HL-60/S4 treated with retinoic acid at 250 ng/mL for 4 days and 3 days (cell line): ENCODE results near the gene EFCAB12.
"Not testable (repeated sequence)": the region's sequence is repeated elsewhere in the genome, so short reads cannot be mapped to it uniquely, and the experiment has no call there.

Experiments
- in situ Hi-C: fragments of 300-500 bp; cut with MboI; formaldehyde crosslinking; loops from 2 replicates; pipeline ENCODE4 v1.7.0; 2022; ENCODE audit warnings: low sequenced_read_pairs

Gene EFCAB12

DNA sequence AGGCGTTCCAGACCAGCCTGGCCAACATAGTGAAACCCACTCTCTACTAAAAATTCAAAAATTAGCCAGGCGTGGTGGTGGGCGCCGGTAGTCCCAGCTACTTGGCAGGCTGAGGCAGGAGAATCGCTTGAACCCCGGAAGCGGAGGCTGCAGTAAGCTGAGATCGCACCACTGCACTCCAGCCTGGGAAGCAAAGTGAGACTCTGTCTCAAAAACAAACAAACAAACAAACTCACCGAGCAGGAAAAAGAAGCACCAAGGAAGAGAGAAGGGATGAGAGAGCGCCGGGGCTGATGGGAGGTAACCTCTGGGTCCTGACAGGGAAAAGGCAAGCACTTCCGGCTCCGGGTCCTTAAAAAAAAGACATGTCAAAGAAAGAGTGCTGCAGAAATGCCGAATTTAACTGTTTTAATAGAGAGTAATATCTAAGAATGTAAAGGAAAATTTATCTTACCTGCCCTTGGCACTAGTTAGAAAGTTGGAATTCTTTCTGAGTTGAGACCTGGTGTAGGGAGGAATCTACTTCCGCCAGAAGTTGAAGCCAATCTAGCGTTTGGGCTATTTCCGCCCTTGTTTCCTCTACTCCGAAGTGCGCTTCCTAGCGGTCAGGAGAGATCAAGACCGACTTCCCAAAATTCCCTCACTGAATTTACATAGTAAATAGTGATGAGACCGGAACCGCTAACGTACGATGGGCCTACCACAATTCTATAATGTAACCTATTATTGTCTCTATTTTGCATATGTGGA, 29.1 kb downstream of the EFCAB12 start:
- in situ Hi-C loops, result no loop called here

DNA sequence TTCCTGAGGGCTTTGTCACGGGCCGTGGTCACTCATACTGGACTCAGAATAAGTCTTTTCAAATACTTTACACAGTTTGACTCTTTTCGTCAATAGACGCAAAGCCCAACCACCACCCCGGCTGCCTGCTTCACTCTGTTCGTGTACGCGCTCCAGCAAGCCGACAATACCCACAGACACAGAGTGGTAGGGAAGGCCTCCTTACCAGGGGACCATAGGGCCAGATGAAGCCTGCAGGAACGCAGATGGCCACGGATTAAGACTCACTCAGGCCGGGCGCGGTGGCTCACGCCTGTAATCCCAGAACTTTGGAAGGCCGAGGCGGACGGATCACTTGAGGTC, 29.7 kb downstream of the EFCAB12 start:
- in situ Hi-C loops, result no loop called here

DNA sequence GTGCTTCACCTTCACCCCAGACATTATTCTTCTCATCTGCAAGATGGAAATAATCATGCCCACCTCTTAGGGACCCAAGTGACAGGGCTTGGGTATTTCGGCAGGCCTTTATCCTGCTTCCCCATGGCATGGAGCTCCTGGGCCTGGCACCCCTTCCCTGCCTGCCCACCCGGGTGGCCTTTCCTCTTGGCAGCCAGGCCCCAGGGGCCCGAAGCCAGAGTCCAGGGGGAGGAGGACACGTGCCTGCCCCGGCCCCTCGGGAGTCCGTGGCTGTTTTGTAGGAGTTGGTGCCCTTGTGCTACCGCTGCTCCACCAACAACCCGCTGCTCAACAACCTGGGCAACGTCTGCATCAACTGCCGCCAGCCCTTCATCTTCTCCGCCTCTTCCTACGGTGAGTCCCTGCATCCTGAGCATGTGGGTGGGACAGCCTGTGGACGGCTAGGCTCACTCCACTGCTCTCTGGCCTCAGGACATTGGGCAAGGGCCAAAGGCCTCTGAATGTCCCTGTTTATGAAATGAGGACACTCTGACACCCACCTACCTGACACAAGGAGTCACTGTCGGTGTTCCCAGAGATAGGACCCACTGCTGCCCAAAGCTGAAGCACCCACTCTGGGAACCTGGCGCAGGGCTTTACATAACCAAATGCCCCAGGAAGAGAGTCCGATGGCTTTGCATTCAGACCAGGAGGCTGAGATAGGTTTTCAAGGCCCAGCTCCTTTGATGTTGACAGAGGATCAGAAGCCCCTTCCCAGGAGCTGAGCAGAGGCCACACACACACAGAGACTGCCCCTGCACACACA, 34.5 kb downstream of the EFCAB12 start:
- in situ Hi-C loops, result not testable (repeated sequence)

DNA sequence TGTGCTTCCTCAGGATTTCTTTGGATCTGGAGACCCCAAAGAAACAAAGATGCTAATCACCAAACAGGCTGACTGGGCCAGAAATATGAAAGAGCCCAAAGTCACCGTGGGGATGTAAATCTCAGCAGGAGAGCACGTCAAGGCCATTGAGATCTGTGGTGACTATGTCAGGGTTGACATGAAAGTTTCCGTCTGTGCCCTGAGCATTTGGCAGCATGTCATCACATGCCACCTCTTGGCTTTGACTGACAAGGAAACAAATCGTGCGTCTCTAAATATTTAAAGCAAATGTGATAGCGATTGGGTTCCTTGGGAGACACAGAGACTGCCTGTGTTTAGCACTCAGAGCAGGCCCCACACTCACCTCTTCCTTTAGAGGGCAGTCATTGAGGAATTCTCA, 35.2 kb downstream of the EFCAB12 start:
- in situ Hi-C loops, result no loop called here

DNA sequence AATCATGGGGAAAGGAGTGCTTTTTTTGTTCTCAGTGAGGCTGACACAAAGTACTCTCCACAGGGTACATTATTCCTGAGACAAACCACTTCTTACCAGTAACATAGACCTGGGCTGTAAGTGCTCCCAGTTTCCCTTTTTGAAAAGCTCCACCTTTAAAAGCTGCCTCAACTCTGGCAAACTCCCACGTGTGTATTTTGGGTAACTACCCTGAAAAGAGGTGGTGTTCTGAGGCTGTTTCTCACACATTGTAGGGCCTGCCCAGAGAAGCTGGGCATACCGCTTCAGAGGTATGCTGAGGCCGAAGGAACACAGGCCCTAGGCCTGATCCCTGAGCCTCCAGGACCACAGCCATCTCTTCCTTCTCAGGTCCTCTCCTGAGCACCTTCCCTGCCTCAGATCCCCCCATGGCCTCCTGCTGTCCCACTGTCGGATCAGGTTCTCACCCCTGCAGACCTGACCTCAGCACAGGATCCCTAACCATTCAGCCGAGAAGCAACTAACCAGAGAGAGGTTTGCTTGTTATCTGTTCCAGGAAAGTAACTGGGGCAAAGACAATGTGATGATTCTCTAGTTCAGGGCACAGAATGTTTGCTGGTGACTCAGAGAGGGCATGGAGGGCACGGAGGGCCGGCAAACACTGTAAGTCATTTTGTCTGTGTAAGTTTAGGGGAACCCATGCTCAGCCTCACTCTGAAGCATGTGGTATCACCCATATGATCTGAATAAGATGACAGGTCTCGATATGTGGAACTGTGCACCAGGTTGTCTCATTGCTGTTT, 36.1 kb downstream of the EFCAB12 start:
- in situ Hi-C loops, result not testable (repeated sequence)

DNA sequence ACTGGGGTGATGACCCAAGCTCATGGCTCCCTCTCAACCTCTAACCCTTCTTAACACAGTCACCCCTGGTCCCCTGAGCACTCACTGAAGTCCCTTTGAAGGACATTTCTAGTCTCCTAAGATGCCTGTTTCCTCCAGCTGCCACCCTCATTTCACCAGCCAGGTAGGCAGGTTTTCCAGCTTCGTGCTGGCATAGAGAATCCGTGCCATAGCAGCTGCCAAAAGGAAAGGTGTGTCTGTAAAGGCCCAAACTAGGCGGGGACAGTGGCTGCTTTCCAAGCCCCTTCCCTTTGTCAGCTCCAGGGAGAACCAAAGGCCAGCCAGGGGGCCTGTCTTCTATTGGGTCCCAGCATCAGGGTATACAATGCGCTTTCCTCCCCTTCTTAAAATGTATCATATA, 36.9 kb downstream of the EFCAB12 start:
- in situ Hi-C loops, result not testable (repeated sequence)

DNA sequence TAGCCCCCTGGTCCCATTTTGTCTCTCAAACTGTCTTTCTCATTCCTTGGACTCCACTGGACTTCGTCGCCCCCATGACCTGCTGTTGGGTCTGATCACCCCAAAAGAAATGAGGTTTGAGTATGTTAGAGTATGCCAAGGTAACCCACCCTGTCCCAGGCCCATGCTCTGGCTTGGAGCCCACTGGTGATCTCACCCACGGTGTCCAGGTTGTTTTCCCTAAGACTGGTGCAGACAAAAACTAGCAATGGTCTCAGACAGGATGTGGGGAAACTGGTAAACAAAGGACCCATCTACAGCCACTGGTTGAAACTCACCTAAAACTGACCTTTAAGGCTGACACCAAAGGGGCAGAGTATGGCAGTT, 38.9 kb downstream of the EFCAB12 start:
- in situ Hi-C loops, result no loop called here

DNA sequence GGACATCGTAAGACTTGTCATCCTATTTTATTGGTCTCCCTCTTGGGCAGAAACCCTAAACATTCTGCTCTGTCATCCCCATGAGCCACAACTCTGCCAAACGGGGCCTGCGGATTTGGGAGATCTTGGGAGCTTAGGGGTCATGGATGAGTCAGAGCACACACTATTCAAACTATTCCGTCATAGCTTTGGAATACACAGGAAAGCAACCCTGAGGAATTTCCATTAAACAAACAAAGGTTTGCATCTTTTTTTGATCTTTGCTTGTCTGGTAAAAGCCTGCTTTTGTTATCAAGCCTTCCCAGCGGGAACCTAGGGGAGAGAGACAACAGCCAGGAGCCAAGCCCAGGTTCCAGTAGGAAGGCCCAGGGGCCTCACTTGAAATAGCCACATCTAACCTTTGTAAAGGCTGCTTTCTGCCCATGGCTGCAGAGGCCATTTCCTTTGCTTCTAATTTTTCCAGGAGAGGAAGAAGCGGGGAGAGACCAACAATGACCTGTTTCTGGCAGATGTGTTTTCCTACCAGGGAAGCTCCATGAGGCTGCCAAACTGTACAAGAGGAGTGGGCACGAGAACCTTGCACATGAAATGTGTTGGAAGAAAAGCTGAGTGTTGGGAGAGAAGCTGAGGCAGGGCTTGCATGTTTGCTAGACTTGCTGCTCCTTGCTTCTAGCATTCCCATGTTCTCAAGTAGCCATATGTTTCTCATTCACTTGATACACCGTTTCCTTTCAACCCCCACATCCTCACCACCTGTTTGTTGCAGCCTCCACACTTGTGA, 39.5 kb downstream of the EFCAB12 start:
- in situ Hi-C loops, result not testable (repeated sequence)

DNA sequence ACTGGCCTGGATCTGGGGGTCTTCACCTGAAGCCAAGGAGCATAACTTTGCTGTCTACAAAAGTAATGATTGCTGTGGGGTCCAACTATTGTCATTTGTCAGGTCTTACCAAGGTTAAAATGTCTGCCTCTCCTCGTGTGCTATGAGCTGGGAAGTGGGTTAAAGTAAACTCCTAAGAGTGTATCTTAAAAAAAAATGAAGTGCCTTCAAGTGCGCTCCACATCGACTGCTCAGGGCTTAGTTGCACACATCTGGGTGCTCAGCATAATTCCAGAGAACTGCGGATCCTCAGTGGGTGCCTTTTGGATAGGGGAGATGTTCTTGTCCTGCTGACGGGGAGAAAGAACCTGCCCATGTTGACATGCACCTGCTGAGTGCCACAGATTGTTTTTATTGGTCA, 40.9 kb downstream of the EFCAB12 start:
- in situ Hi-C loops, result no loop called here

DNA sequence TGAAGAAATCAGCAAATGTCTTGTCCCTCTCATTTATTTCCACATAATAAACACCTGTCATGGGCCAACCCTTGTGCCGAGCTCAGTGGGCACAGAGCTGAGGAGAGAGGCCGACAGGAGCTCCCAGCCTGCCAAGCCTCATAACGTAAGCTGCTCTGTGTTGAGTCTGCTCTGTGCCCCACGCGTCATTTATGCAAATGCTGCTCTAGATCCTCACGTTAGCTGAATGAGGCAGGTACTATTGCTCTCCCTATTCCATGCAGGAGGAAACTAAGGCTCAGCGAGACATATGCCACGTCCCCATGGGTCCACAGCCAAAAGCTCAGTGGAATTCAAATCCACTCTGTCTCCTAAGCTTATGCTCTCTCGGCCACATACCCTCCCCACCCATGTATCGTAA, 41.5 kb downstream of the EFCAB12 start:
- in situ Hi-C loops, result no loop called here

DNA sequence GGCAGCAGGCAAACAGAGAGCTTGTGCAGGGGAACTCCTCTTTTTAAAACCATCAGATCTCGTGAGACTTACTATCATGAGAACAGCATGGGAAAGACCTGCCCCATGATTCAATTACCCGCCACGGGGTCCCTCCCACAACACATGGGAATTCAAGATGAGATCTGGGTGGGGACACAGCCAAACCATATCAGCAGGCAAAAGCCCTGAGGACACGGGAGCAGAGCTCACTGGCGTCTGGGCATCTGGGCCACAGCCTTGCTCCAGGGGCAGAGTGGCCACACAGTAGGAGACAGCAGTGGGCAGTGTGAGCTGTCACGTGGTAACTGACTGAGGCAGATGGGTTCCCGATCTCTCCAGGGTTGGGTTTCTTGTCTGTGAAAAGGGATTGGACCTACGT, 42.9 kb downstream of the EFCAB12 start:
- in situ Hi-C loops, result not testable (repeated sequence)

DNA sequence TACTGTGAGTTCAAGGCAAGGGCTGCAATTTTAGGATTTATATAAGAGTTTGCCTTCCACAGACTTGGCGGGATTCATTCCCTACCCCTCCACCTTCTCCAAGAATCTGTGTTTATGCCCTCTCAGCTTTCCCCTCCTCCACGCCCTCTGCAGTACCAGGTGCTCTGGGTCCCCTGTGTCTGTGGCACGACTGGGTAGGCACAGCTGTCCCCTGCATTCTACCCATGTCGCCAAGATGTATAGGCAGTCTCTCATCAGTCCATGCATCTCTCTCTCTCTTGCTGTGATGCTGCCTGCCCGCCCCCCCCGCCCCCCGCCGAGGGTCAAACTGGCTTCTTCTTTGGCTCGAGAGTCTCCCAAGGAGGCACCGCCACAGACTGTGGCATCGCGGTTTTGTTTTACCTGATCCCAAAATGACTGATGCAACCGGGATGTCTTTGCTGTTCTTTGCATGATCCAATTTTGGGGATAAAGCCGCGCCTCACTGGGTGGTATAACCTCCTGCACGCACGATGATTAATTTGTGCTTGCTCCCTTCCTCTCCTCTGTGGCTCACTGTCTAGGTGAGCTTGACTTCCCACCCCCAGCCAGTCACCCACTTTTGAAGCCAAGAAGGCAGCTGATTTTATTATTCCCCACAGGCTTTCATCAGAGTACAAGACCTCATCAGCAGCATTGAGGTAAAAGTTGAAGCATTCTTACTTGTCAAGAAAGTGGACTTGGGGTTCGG, 43.7 kb downstream of the EFCAB12 start:
- in situ Hi-C loops, result no loop called here

DNA sequence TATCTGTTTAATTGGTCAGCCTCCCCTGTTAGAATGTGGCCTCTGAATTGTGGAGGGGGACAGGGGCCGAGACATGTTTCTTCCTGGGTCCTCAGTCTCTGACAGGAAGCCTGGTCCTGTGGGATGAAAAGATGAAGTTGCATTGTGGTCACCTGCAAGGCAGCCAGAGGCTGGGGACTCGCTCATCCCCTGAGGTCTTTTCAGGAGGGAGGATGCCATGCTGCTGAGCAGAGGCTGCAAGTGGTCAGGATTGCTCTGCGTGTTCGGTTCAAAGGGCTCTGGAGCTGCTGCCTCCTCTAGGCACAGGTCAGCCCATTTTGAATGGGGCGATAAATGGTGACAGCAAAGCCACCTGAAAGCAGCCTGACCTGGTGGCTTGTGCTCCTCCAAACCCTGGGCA, 44.3 kb downstream of the EFCAB12 start:
- in situ Hi-C loops, result not testable (repeated sequence)

DNA sequence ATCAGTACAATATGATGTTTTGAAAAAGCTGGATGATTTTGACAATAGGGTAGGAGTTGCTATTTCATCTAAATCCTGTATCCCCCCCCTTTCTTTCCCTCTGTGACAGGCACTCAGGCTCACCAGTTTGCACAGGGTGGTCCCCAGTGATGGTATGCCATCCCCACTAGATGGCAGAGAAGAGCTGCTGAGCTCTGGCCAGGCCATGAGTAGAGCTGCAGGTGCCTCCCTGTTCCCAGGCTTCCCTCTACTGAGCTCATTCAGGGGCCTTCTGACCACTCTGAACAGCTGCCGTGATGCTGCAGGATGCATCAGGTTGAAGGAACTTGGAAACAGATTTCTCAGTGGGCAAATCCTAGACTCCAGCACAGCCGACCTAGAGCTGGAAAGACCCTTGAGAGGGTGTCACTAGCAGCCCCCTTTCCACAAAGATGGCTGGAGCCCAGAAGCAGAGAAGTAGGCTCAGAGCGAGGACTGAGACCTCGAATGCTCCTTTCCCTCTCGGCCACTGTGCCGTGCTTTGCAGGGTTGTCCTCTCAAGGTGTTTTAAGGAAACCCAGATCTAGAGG, 45.1 kb downstream of the EFCAB12 start:
- in situ Hi-C loops, result no loop called here

DNA sequence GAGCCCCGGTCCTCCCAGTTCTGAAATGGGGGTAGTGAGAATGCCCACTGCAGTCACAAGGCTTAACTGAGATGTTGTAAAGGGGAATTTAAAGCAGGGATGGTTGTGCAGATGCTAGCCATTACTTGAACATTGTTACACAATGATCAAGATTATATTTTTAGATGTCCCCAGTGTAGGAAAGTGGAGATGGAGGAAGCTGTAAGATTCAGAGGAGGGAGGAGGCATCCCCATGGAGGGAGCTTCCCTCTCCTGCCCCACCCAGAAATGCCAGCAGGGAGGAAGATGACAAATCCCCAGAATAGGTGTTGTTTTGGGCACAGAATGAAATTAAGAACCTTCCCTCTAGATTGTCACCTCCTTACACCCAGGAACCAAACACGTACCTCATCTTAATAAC, 46.1 kb downstream of the EFCAB12 start:
- in situ Hi-C loops, result no loop called here

DNA sequence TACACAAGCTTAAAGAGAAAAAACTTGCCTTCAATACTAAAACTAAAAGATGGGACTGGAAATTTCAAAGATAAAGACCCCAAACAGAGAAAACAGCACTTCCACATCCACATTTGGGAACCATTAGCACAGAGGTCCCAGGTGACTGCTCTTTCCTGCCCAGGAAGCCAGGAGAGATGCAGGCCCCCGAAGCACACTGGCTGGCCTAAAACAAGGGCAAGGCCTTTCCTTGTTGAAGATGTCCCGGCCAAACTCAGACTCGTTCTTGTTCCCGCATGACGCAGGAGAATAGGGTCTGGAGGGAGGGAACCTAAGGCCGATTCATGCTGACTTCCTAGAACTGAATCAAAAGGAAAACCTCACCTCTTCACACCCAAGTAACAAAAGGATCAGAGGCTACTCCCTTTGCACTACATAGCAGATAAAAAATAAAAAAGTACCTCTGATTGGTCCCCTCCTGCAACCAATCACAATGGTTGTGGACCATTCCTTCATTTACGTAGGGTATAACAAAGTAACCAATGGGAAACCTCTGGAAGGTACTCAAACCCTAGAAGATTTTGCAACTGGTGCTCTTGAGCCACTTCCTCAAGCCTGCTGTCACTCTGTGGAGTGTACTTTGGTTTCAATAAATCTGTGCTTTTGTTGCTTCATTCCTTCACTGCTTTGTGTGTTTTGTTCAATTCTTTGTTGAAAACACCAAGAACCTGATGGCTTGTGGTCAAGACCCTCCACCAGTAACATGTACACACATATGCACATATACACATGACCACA, 48.7 kb downstream of the EFCAB12 start:
- in situ Hi-C loops, result no loop called here

DNA sequence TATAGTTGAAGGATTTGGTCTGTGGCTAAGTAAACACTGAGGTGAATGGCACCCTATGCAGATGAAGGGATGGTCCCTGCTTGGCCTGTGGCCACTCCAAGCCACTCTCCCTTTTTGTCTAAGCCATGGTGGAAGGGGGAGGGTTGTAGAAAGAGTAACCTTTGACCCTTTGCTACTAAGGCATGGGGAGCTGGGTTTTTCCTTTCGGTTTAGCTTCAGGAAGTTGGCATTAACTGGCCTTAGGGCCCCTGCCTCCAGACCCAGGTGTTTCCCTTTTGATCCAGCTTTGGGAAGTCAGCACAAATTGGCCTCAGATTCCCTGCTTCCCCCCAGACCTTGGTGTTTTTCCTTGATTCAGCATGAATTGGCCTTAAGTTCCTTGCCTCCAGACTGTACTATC, 49.5 kb downstream of the EFCAB12 start:
- in situ Hi-C loops, result no loop called here

DNA sequence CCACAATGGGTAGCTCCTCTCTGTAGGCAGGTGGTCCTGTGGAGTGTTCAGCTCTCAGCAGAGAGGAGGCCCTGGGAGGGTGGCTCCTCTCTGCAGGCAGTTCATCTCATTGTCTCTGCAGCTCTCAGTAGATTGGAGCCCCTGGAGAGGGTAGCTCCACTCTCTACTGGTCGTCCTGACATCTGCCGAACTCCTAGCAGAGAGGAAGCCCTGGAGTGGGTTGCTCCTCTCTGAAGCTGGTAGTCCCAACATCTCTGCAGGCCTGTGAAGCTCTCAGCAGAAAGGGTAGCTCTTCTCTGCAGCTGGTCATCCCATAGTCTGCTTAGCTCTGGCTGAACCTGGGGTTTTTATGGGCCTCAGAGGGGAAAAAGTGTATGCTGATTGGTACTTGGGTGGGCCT, 50.8 kb downstream of the EFCAB12 start:
- in situ Hi-C loops, result no loop called here

DNA sequence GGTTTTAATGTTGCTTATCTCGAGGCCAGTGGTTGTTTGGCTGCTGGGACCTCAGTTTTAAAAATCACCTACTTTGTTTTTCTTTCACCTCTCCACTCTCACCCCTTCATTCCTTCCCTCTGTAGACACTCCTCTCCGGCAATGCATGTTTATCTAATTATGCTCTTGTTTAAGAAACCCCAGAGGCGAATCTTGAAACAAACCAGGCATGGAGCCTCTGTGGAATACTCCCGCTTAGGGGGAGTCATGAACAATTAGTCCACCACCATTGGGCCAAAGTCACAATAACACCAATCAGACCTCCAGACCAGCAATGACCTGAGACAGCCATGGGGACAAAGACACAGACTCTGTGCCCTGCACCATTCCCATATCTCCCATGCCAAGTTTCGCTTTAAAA, 53.3 kb downstream of the EFCAB12 start:
- in situ Hi-C loops, result no loop called here
